22Rv1 (cell line): Measurements from ENCODE around the gene LDB3.

ENCODE experiments used
- CTCF ChIP-seq: fragments of 450-650 bp; IDR thresholded peaks from 2 replicates; pipeline ENCODE4 v1.5.1; 2017; ENCODE audit warnings: mild to moderate bottlenecking
- ZFX ChIP-seq: fragments of 450-650 bp; IDR thresholded peaks from 2 replicates; pipeline ENCODE4 v1.6.1; 2017; ENCODE audit warnings: antibody characterized with exemption, borderline replicate concordance

GRCh38 chr10:86642021-86642420 lies 26.3 kb upstream of the LDB3 start:
- no peak for TF ChIP-seq CTCF
- TF ChIP-seq ZFX, result no peak
